Neural progenitor cell (in vitro differentiated cells): Measurements from ENCODE around the gene SRCIN1. TPM values are rescaled to one million over a fixed set of nuclear protein-coding genes. Genes with fewer than 3 reads are reported as not detected.

Experiments
- DNase-seq: peaks from one replicate; pipeline ENCODE4 v3.0.0-alpha.2; 2016; ENCODE audit warnings: low spot score
- H2AFZ ChIP-seq: fragments of 200-600 bp; sonication (generic); replicated peaks from 2 replicates; pipeline ENCODE4 v1.6.1; 2016; ENCODE audit warnings: antibody characterized with exemption
- H3F3A ChIP-seq: fragments of 200-600 bp; sonication (generic); 2 replicates; pipeline ENCODE4 v1.6.1; 2016; ENCODE audit warnings: antibody characterized with exemption, low read depth
- H3K27ac ChIP-seq: fragments of 200-600 bp; sonication (generic); 2 replicates; pipeline ENCODE4 v1.5.1; 2016; ENCODE audit warnings: mild to moderate bottlenecking
- H3K27me3 ChIP-seq: fragments of 200-600 bp; sonication (generic); 2 replicates; pipeline ENCODE4 v1.6.1; 2016; ENCODE audit warnings: mild to moderate bottlenecking, moderate library complexity
- H3K36me3 ChIP-seq: fragments of 200-600 bp; sonication (generic); 2 replicates; pipeline ENCODE4 v1.5.1; 2016
- H3K4me1 ChIP-seq: fragments of 200-600 bp; sonication (generic); 2 replicates; pipeline ENCODE4 v1.6.1; 2016; ENCODE audit warnings: mixed run types
- H3K4me2 ChIP-seq: fragments of 200-600 bp; sonication (generic); 2 replicates; pipeline ENCODE4 v1.6.1; 2016
- H3K4me3 ChIP-seq: fragments of 200-600 bp; sonication (generic); 2 replicates; pipeline ENCODE4 v1.5.1; 2016
- H3K79me2 ChIP-seq: fragments of 200-600 bp; sonication (generic); 2 replicates; pipeline ENCODE4 v1.6.1; 2016; ENCODE audit warnings: low read depth
- H3K9ac ChIP-seq: fragments of 200-600 bp; sonication (generic); 2 replicates; pipeline ENCODE4 v1.6.1; 2016
- H3K9me3 ChIP-seq: fragments of 200-600 bp; sonication (generic); 2 replicates; pipeline ENCODE4 v1.5.1; 2016; ENCODE audit warnings: low read depth
- H4K20me1 ChIP-seq: fragments of 200-600 bp; sonication (generic); 2 replicates; pipeline ENCODE4 v1.6.1; 2016; ENCODE audit warnings: low read depth
- H3K27ac Mint-ChIP-seq: 3 replicates; pipeline ENCODE4 v1.8.0; 2021; ENCODE audit warnings: mixed read lengths
- H3K27me3 Mint-ChIP-seq: 2 replicates; pipeline ENCODE4 v1.8.0; 2022; ENCODE audit warnings: low read depth, mild to moderate bottlenecking, inconsistent platforms, moderate library complexity, mixed read lengths; ENCODE audit not compliant: insufficient read depth
- H3K36me3 Mint-ChIP-seq: 3 replicates; pipeline ENCODE4 v1.8.0; 2021; ENCODE audit warnings: mixed read lengths
- H3K4me1 Mint-ChIP-seq: 3 replicates; pipeline ENCODE4 v1.8.0; 2021; ENCODE audit warnings: mixed read lengths
- H3K4me3 Mint-ChIP-seq: 3 replicates; pipeline ENCODE4 v1.8.0; 2021; ENCODE audit warnings: mild to moderate bottlenecking, moderate library complexity, mixed read lengths
- H3K9me3 Mint-ChIP-seq: 3 replicates; pipeline ENCODE4 v1.8.0; 2020; ENCODE audit warnings: mixed read lengths
- EZH2 ChIP-seq: fragments of 200-600 bp; sonication (generic); IDR thresholded peaks from 2 replicates; pipeline ENCODE4 v1.6.1; 2017; ENCODE audit warnings: antibody characterized with exemption, mild to moderate bottlenecking, moderate library complexity
- EZH2phosphoT487 ChIP-seq: fragments of 200-600 bp; sonication (generic); IDR thresholded peaks from 2 replicates; pipeline ENCODE4 v1.6.1; 2017; ENCODE audit warnings: antibody characterized with exemption
- total RNA-seq: library from RNA; depleted of rRNA; stranded (reverse); fragments of >200 nt; gene quantifications from 2 replicates; pipeline ENCODE4 v1.2.3, GENCODE V29; 2015; ENCODE audit warnings: low replicate concordance
- TF ChIP-seq, protein P1 (sequence below): fragments of 200-600 bp; sonication (generic); IDR thresholded peaks from 2 replicates; pipeline ENCODE4 v1.5.1; 2017; ENCODE audit warnings: antibody characterized with exemption, mild to moderate bottlenecking

SRCIN1 gene
- total RNA-seq, 1 donor from 2014 or later: 3.8 TPM

DNA sequence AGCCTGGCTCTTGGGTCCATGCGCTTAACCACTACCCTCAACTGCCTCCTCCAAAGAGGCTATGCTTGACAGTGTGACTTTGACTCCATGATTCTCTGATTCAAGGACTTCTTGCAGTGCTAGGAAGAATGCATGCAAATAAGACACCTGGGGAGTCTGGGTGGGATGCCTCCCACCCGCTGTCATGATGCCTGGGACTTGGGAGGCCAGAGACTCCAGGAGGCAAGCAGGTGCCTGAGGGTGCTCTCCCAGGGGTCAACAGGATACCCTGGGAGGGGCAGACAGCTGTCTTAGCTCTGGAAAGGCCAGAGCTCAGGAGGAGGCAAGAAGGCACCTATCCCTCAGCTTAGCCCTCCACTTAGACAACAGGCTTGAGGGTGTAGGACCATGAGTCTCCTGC is 38.4 kb downstream of the SRCIN1 start:
- Histone ChIP-seq H3K79me2 (no peaks in the 10 kb centered on the region), H3K4me3 (no peak overlapping the region), H3K4me2 (no peak overlapping the region), H3K36me3 (no peaks in the 10 kb centered on the region), H3K27me3 (peaks cover 95% of the 10 kb centered on the region), H3F3A (peaks cover 46% of the 10 kb centered on the region), H3K9ac (no peak overlapping the region), H3K27ac (no peak overlapping the region), H4K20me1 (peaks cover 98% of the 10 kb centered on the region), H3K4me1 (peaks cover 39% of the 10 kb centered on the region), H2AFZ (no peak overlapping the region), H3K9me3 (no peaks in the 10 kb centered on the region)
- DNase-seq: no peak
- no peak overlapping the region for H3K4me3 Mint-ChIP-seq
- no peaks in the 10 kb centered on the region for H3K36me3 Mint-ChIP-seq
- H3K9me3 Mint-ChIP-seq: no peaks in the 10 kb centered on the region
- no peak overlapping the region for H3K27ac Mint-ChIP-seq
- TF ChIP-seq EZH2phosphoT487 (no peak), EZH2 (no peak)
- TF ChIP-seq, protein P1, sequence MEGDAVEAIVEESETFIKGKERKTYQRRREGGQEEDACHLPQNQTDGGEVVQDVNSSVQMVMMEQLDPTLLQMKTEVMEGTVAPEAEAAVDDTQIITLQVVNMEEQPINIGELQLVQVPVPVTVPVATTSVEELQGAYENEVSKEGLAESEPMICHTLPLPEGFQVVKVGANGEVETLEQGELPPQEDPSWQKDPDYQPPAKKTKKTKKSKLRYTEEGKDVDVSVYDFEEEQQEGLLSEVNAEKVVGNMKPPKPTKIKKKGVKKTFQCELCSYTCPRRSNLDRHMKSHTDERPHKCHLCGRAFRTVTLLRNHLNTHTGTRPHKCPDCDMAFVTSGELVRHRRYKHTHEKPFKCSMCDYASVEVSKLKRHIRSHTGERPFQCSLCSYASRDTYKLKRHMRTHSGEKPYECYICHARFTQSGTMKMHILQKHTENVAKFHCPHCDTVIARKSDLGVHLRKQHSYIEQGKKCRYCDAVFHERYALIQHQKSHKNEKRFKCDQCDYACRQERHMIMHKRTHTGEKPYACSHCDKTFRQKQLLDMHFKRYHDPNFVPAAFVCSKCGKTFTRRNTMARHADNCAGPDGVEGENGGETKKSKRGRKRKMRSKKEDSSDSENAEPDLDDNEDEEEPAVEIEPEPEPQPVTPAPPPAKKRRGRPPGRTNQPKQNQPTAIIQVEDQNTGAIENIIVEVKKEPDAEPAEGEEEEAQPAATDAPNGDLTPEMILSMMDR: no peak
- peaks cover 52% of the 10 kb centered on the region for H3K27me3 Mint-ChIP-seq
- H3K4me1 Mint-ChIP-seq: peaks cover 51% of the 10 kb centered on the region

DNA sequence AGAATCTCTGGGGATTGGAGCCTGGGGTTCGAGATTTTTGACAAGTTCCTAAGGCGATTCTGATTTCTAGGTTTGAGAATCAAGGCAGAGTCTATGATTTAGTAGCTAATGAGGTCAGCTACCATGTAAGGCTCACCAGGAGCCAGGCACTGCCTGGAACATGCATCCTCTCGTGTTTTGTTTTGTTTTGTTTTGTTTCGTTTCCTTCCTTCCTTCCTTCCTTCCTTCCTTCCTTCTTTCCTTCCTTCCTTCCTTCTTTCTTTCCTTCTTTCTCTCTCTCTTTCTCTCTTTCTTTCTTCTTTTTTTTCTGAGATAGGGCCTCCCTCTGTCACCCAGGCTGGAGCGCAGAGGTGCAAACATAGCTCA is 39.1 kb downstream of the SRCIN1 start:
- no peak for DNase-seq
- Histone ChIP-seq H3K27me3 (peaks cover 95% of the 10 kb centered on the region), H3K4me1 (peaks cover 32% of the 10 kb centered on the region), H3K9ac (no peak overlapping the region), H3K4me2 (no peak overlapping the region), H3K27ac (no peak overlapping the region), H3K4me3 (no peak overlapping the region), H3K9me3 (no peaks in the 10 kb centered on the region), H3K79me2 (no peaks in the 10 kb centered on the region), H3K36me3 (no peaks in the 10 kb centered on the region), H4K20me1 (peaks cover 97% of the 10 kb centered on the region), H2AFZ (no peak overlapping the region), H3F3A (peaks cover 45% of the 10 kb centered on the region)
- H3K4me3 Mint-ChIP-seq: peak overlapping the region; percentile 66
- TF ChIP-seq, protein P1: no peak
- TF ChIP-seq EZH2 (no peak), EZH2phosphoT487 (no peak)
- H3K27ac Mint-ChIP-seq: no peak overlapping the region
- peaks cover 54% of the 10 kb centered on the region for H3K27me3 Mint-ChIP-seq
- H3K4me1 Mint-ChIP-seq: peaks cover 50% of the 10 kb centered on the region
- no peaks in the 10 kb centered on the region for H3K36me3 Mint-ChIP-seq
- no peaks in the 10 kb centered on the region for H3K9me3 Mint-ChIP-seq

DNA sequence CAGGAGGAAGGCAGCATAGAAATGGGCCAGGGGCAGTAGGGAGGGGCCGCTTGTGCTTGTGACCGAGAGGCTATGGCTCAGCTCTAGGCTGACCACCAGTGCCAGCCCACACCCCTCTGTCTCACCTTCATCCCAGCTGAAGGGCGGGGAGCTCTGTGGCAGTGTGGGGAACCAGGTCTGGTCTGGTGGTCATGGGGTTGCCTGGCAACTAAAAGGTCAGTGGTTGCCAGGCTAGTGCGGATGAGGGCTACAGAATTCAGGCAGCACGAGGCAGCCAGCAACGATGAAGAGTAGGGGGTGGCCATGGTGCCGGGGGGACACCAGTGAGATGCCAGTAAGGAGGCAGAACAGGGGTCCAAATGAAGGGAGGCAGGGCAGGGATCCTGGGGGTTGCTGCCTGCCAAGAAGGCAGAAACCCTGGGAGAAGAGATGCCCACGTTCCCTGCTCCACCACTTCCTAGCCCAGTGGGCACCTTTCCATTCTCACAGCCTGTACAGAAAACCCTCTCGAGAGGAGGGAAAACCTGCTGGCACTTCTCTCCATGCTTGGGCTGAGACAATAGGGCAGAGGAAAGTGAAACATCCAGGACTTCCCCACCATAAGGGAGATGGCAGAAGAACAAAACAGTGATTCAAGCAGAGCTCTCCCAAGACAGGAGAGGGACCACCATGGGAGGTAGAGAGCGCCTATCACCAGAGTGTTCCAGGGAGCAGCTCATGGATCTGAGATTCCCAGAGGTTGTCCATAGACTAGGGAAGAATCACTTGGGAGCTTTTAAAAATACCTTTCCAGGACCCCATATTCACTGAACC is 39.7 kb downstream of the SRCIN1 start:
- H3K27me3 ChIP-seq: peaks cover 95% of the 10 kb centered on the region
- no peak for TF ChIP-seq EZH2
- TF ChIP-seq, protein P1: no peak
- no peak for TF ChIP-seq EZH2phosphoT487
- H3K27ac ChIP-seq: no peak overlapping the region

More for the DNA sequence above, 39.7 kb downstream of the SRCIN1 start:
- Histone ChIP-seq H3K9me3 (no peaks in the 10 kb centered on the region), H3K4me1 (peaks cover 29% of the 10 kb centered on the region), H3K4me2 (no peak overlapping the region), H4K20me1 (peaks cover 97% of the 10 kb centered on the region), H3K36me3 (no peaks in the 10 kb centered on the region), H3K4me3 (no peak overlapping the region), H3F3A (peaks cover 45% of the 10 kb centered on the region), H3K79me2 (no peaks in the 10 kb centered on the region), H2AFZ (no peak overlapping the region), H3K9ac (no peak overlapping the region)
- H3K4me1 Mint-ChIP-seq: peaks cover 50% of the 10 kb centered on the region
- no peaks in the 10 kb centered on the region for H3K36me3 Mint-ChIP-seq
- peak overlapping the region; percentile 4 for H3K27ac Mint-ChIP-seq
- no peak for DNase-seq
- no peaks in the 10 kb centered on the region for H3K9me3 Mint-ChIP-seq
- H3K27me3 Mint-ChIP-seq: peaks cover 53% of the 10 kb centered on the region
- peak overlapping the region; percentile 52 for H3K4me3 Mint-ChIP-seq
